B cell (primary cell): Measurements from ENCODE around the gene SLC13A3.

Experiments used
- EZH2 ChIP-seq: IDR thresholded peaks from 2 replicates; pipeline ENCODE4 v1.6.1; 2012; ENCODE audit warnings: borderline replicate concordance, low read depth, mild to moderate bottlenecking, moderate library complexity, low read length; ENCODE audit not compliant: insufficient read depth, poor library complexity, severe bottlenecking
- TF ChIP-seq, protein P1 (sequence below): fragments of 200-600 bp; IDR thresholded peaks from one replicate; pipeline ENCODE4 v1.8.0; 2022; ENCODE audit warnings: antibody characterized with exemption, mild to moderate bottlenecking

DNA sequence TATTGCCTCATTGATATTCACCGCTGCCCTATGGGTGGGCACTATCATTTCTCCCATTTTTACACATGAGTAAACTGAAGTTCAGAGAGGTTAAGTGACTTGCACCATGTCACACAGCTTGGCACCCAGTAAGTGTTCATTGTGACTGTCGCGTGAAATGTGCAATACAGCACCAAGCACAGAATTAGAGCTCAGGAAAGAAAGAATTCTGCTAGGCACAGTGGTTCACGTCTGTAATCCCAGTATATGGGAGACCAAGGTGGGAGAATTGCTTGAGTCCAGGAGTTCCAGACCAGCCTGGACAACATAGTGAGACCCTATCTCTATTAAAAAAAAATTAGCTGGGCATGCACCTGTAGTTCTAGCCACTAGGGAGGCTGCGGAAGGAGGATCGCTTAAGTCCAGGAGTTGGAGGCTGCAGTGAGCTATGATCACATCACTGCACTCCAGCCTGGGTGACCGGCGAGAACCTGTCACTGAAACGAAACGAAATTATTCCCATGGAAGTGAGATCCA lies 626 bp downstream of the SLC13A3 start:
- no peak for TF ChIP-seq EZH2
- TF ChIP-seq, protein P1, sequence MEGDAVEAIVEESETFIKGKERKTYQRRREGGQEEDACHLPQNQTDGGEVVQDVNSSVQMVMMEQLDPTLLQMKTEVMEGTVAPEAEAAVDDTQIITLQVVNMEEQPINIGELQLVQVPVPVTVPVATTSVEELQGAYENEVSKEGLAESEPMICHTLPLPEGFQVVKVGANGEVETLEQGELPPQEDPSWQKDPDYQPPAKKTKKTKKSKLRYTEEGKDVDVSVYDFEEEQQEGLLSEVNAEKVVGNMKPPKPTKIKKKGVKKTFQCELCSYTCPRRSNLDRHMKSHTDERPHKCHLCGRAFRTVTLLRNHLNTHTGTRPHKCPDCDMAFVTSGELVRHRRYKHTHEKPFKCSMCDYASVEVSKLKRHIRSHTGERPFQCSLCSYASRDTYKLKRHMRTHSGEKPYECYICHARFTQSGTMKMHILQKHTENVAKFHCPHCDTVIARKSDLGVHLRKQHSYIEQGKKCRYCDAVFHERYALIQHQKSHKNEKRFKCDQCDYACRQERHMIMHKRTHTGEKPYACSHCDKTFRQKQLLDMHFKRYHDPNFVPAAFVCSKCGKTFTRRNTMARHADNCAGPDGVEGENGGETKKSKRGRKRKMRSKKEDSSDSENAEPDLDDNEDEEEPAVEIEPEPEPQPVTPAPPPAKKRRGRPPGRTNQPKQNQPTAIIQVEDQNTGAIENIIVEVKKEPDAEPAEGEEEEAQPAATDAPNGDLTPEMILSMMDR = no peak
